Loucy (cell line): Measurements from ENCODE around the gene TNIP2.

Source experiments
- H2AFZ ChIP-seq: fragments of 200-600 bp; sonication (generic); 2 replicates; pipeline ENCODE4 v1.6.0; 2016; ENCODE audit warnings: antibody characterized with exemption, mild to moderate bottlenecking, low read length, moderate library complexity
- H3F3A ChIP-seq: fragments of 200-600 bp; 2 replicates; pipeline ENCODE4 v1.6.0; 2016; ENCODE audit warnings: antibody characterized with exemption, low read depth, mild to moderate bottlenecking
- H3K27me3 ChIP-seq: fragments of 200-600 bp; sonication (generic); 2 replicates; pipeline ENCODE4 v1.6.1; 2014; ENCODE audit warnings: low read length, mild to moderate bottlenecking; ENCODE audit not compliant: insufficient read depth, poor library complexity, severe bottlenecking
- H3K36me3 ChIP-seq: fragments of 200-600 bp; sonication (generic); 2 replicates; pipeline ENCODE4 v1.6.1; 2016; ENCODE audit warnings: low read length; ENCODE audit not compliant: insufficient read depth
- H3K4me1 ChIP-seq: fragments of 200-600 bp; sonication (generic); 2 replicates; pipeline ENCODE4 v1.5.1; 2014; ENCODE audit warnings: low read length, mild to moderate bottlenecking; ENCODE audit not compliant: insufficient read depth, poor library complexity, severe bottlenecking
- H3K4me2 ChIP-seq: fragments of 200-600 bp; sonication (generic); 2 replicates; pipeline ENCODE4 v1.6.0; 2014; ENCODE audit warnings: antibody characterized with exemption, low read length, low read depth, mild to moderate bottlenecking; ENCODE audit not compliant: poor library complexity, severe bottlenecking
- H3K4me3 ChIP-seq: fragments of 200-600 bp; sonication (generic); 2 replicates; pipeline ENCODE4 v1.5.1; 2014; ENCODE audit warnings: low read length, mild to moderate bottlenecking, mixed read lengths; ENCODE audit not compliant: poor library complexity, severe bottlenecking
- H3K79me2 ChIP-seq: fragments of 200-600 bp; sonication (generic); 2 replicates; pipeline ENCODE4 v1.6.1; 2014; ENCODE audit warnings: low read length; ENCODE audit not compliant: insufficient read depth
- H3K9ac ChIP-seq: fragments of 200-600 bp; sonication (generic); 2 replicates; pipeline ENCODE4 v1.6.0; 2014; ENCODE audit warnings: mild to moderate bottlenecking, low read depth, low read length, moderate library complexity; ENCODE audit not compliant: poor library complexity, severe bottlenecking
- H3K9me2 ChIP-seq: fragments of 200-600 bp; sonication (generic); replicated peaks from 2 replicates; pipeline ENCODE4 v1.6.1; 2016; ENCODE audit warnings: low read depth, low read length, mixed read lengths
- H3K9me3 ChIP-seq: fragments of 200-600 bp; sonication (generic); 2 replicates; pipeline ENCODE4 v1.6.1; 2014; ENCODE audit warnings: mild to moderate bottlenecking, antibody characterized with exemption, low read length, low read depth; ENCODE audit not compliant: insufficient read depth
- H4K20me1 ChIP-seq: fragments of 200-600 bp; sonication (generic); 2 replicates; pipeline ENCODE4 v1.6.0; 2014; ENCODE audit warnings: antibody characterized with exemption, low read length, mild to moderate bottlenecking; ENCODE audit not compliant: insufficient read depth, poor library complexity, severe bottlenecking
- CTCF ChIP-seq: fragments of 200-600 bp; sonication (generic); conservative IDR thresholded peaks from 2 replicates; pipeline ENCODE4 v1.5.1; 2014; ENCODE audit warnings: mild to moderate bottlenecking, antibody characterized with exemption, low read length
- EZH2phosphoT487 ChIP-seq: fragments of 200-600 bp; IDR thresholded peaks from 2 replicates; pipeline ENCODE4 v1.6.1; 2018; ENCODE audit warnings: antibody characterized with exemption, mild to moderate bottlenecking, moderate library complexity, borderline replicate concordance

TNIP2 gene

DNA sequence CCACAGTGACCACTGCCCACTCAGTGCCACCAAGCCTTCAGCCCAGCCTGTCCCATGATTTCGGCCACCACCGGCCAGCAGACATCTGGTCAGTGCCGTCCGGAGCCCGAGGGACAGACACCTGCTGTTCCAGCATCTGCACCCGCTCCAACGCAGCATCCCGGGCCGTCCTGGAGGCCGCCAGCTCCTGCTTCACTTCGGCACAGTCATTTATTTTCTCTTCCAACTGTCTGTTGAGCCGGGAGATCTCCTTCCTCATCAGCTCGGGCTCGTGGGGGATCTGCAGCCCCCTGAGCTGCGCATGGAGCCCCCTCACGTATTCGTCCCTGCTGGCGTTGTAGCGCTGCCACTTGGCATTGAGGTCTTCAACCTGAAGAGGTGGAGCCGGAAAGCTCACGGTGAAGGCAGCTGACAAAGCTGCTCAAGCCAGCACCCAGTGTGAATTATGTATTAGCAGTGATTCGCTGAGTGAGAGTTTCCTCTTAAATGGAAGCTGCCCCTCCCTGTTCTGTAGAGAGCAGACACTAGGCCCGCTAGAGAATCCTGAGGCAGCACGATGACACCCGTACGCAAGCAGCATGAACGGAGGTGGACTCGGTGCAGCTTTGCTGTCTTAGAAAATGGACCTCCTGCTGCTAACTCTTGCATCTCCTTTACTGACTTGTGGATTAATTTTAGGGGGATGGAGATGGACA, 11.4 kb downstream of the TNIP2 start:
- no peak for TF ChIP-seq EZH2phosphoT487
- no peak for TF ChIP-seq CTCF
- Histone ChIP-seq H3K4me1 (peaks cover 19% of the 10 kb centered on the region), H3K36me3 (peaks cover 61% of the 10 kb centered on the region; the same call in 1 of the 2 replicates), H3K9me3 (no peaks in the 10 kb centered on the region), H3K9me2 (no peaks in the 10 kb centered on the region), H2AFZ (no peak overlapping the region), H3K4me2 (no peak overlapping the region), H3K9ac (no peak overlapping the region), H4K20me1 (peaks cover 4% of the 10 kb centered on the region), H3K79me2 (peaks cover 11% of the 10 kb centered on the region; the same call in 1 of the 2 replicates), H3F3A (no peaks in the 10 kb centered on the region), H3K27me3 (no peaks in the 10 kb centered on the region), H3K4me3 (no peak overlapping the region)

DNA sequence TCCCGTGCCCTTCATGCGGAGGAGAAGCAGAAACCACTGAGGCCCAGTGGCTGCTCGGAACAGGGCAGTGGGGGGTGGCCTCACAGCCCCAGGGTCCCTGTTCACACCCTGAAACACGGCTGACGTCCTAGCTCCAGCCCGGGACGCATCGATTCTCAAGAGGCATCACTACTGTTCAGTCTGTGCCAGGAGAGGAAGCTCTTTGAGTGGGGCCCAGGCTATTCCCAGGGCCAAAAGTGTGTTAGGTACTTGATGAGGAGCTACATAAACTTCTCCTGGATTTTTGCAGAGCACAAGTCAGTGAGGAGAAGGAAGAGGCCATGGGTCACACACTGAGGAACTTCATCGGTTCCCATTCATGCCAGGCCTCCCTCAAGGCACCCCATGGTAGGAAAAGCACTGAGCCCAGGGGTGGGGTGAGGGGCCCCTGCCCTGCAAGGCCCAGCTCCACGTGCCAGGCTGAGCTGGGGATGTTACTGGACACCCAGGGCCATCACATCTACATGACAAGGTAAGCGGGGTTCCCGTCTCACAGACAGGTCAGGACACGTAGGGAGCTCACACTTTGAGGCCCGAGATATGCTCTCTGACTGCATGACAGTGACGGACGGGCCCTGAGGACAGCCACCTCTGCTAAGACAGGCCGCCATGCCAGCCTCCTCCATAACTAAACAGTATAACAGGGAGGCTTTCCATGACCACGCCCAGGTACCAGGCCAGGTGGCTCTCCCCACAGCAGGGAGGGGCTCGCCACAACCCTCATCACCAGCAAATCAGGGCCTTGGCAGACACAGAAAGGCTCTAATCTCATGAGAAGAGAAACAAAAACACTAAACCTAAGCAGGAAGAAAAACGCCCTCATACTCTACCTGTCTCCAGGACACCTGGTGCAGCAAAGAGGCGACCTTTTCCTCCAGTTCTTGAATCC, 12.4 kb downstream of the TNIP2 start:
- Histone ChIP-seq H3K9me2 (no peaks in the 10 kb centered on the region), H3K4me2 (no peak overlapping the region), H3K9ac (no peak overlapping the region)

More for the DNA sequence above, 12.4 kb downstream of the TNIP2 start:
- Histone ChIP-seq H2AFZ (no peak overlapping the region), H3K79me2 (peaks cover 2% of the 10 kb centered on the region; the same call in 1 of the 2 replicates), H3K4me1 (peaks cover 19% of the 10 kb centered on the region), H3K4me3 (no peak overlapping the region), H3F3A (no peaks in the 10 kb centered on the region), H3K9me3 (no peaks in the 10 kb centered on the region), H3K36me3 (peaks cover 61% of the 10 kb centered on the region; the same call in 1 of the 2 replicates), H3K27me3 (no peaks in the 10 kb centered on the region), H4K20me1 (peaks cover 4% of the 10 kb centered on the region)
- no peak for TF ChIP-seq EZH2phosphoT487
- TF ChIP-seq CTCF: no peak
